HG02973 (cell line): Measurements from ENCODE around the gene DIAPH1.

Source experiments
- ATAC-seq: cut with Tn5 transposase; IDR thresholded peaks from one replicate; pipeline ENCODE4 v1.9.1; 2021; ENCODE audit warnings: moderate library complexity; ENCODE audit not compliant: unreplicated experiment

The DIAPH1 gene

GRCh38 chr5:141640051-141640415 lies 21.2 kb upstream of the DIAPH1 start:
- ATAC-seq, result no peak

GRCh38 chr5:141639357-141640050 lies 20.7 kb upstream of the DIAPH1 start:
- no peak for ATAC-seq

GRCh38 chr5:141638771-141639170 lies 20.0 kb upstream of the DIAPH1 start:
- ATAC-seq, result no peak

GRCh38 chr5:141637767-141638419 lies 19.1 kb upstream of the DIAPH1 start:
- peak; percentile 26 for ATAC-seq

GRCh38 chr5:141637123-141637766 lies 18.4 kb upstream of the DIAPH1 start:
- ATAC-seq, result peak; percentile 17

- peak; percentile 70 for ATAC-seq
Observed at GRCh38 chr5:141636413-141637122, 17.8 kb upstream of the DIAPH1 start, which contains the start of the genes HDAC3 and RELL2. TSS of gene HDAC3 (minus strand) at chr5:141636849. CDS start at chr5:141636790, 59 bp downstream. TSS of gene RELL2 (plus strand) at chr5:141636997. CDS start at chr5:141638226, 1,229 bp downstream.

GRCh38 chr5:141636106-141636412 lies 17.3 kb upstream of the DIAPH1 start:
- ATAC-seq, result no peak

- no peak for ATAC-seq
Observed at GRCh38 chr5:141635646-141636045, 16.8 kb upstream of the DIAPH1 start.

GRCh38 chr5:141634720-141635119 lies 15.9 kb upstream of the DIAPH1 start:
- ATAC-seq, result no peak

GRCh38 chr5:141633871-141634561 lies 15.2 kb upstream of the DIAPH1 start:
- ATAC-seq, result peak; percentile 56

GRCh38 chr5:141632650-141633049 lies 13.8 kb upstream of the DIAPH1 start:
- no peak for ATAC-seq

GRCh38 chr5:141630570-141631140 lies 11.9 kb upstream of the DIAPH1 start:
- no peak for ATAC-seq

GRCh38 chr5:141628175-141628788 lies 9.5 kb upstream of the DIAPH1 start:
- no peak for ATAC-seq

- no peak for ATAC-seq
Observed at GRCh38 chr5:141623611-141624010, 4.8 kb upstream of the DIAPH1 start.

GRCh38 chr5:141623186-141623585 lies 4.4 kb upstream of the DIAPH1 start:
- ATAC-seq, result peak; percentile 54

- peak; percentile 36 for ATAC-seq
Observed at GRCh38 chr5:141618030-141618803, 583 bp downstream of the DIAPH1 start.

- ATAC-seq, result no peak
Observed at GRCh38 chr5:141617682-141618029, 1.1 kb downstream of the DIAPH1 start.

- no peak for ATAC-seq
Observed at GRCh38 chr5:141617128-141617527, 1.7 kb downstream of the DIAPH1 start.

GRCh38 chr5:141615991-141616720 lies 2.6 kb downstream of the DIAPH1 start:
- ATAC-seq, result no peak
